Mesodermal cell (in vitro differentiated cells): ENCODE measurements around the gene HOMER3.

Experiments
- H3K27ac ChIP-seq: 2 replicates; pipeline ENCODE4 v1.7.0; 2013; ENCODE audit warnings: mild to moderate bottlenecking, low read depth, low read length, moderate library complexity; ENCODE audit not compliant: severe bottlenecking
- H3K36me3 ChIP-seq: 2 replicates; pipeline ENCODE4 v1.7.1; 2013; ENCODE audit warnings: mild to moderate bottlenecking, low read length, moderate library complexity; ENCODE audit not compliant: control insufficient read depth, insufficient read depth
- H3K4me1 ChIP-seq: one replicate; pipeline ENCODE4 v1.7.1; 2013; ENCODE audit warnings: mild to moderate bottlenecking, low read length; ENCODE audit not compliant: insufficient read depth, control insufficient read depth, poor library complexity, severe bottlenecking
- H3K4me3 ChIP-seq: 2 replicates; pipeline ENCODE4 v1.7.0; 2013; ENCODE audit warnings: low read length, control low read depth, mild to moderate bottlenecking; ENCODE audit not compliant: insufficient read depth, poor library complexity, severe bottlenecking; ENCODE audit errors: extremely low read depth
- H3K9me3 ChIP-seq: 2 replicates; pipeline ENCODE4 v1.7.1; 2013; ENCODE audit warnings: mild to moderate bottlenecking, low read length, moderate library complexity; ENCODE audit not compliant: control insufficient read depth
- WGBS, 2 experiments: methylation state at CpG; one replicate each; pipeline ENCODE4 v1.1.5; 2013; ENCODE audit warnings: missing lambda C conversion rate in 2 of 2; ENCODE audit not compliant: insufficient coverage in 2 of 2; 5-methylcytosine and 5-hydroxymethylcytosine counted together

HOMER3 gene

DNA sequence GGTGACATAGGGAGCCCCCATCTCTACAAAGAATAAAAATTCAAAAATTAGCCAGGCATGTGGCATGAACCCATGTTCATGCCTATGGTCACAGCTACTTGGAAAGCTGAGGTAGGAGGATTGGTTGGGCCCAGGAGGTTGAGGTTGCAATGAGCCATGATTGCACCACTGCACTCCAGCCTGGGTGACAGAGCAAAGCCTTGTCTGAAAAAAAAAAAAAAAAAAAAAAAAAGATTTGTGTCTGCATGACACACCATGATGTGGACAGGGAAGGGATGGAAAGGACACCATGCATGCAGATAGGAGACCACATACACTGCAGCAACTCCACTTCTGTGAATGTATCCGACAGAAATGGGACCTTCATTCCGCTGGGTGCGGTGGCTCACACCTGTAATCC is 34.0 kb upstream of the HOMER3 start:
- Histone ChIP-seq H3K9me3 (no peaks in the 10 kb centered on the region), H3K4me1 (no peaks in the 10 kb centered on the region), H3K4me3 (no peak overlapping the region), H3K36me3 (no peaks in the 10 kb centered on the region), H3K27ac (no peak overlapping the region)
- 60% methylated on average over 1 of the region's 3 CpGs; no CpG with 5 or more reads in 1 of the 2 experiments for WGBS, 2 experiments

DNA sequence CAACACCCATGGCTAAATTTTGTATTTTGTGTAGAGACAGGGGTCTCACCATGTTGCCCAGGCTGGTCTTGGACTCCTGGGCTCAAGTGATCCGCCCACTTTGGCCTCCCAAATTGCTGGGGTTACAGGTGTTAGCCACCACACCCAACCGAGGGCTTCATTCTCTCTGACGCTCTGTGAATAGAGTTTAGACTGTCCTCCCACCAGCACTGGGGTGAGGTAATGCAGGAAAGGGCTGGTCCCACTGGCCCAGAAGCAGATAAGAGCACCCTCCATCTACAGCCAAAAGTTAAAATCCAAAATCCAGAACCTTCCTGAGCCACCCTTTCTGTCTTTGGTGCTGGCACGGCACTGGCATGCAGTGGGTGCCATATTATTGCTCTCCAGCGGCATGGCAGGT is 31.8 kb upstream of the HOMER3 start:
- Histone ChIP-seq H3K4me3 (no peak overlapping the region), H3K4me1 (peaks cover under 1% of the 10 kb centered on the region), H3K27ac (no peak overlapping the region), H3K9me3 (no peaks in the 10 kb centered on the region), H3K36me3 (no peaks in the 10 kb centered on the region)
- WGBS, 2 experiments: 84 to 91% methylated on average over 3 to 4 of the region's 5 CpGs

DNA sequence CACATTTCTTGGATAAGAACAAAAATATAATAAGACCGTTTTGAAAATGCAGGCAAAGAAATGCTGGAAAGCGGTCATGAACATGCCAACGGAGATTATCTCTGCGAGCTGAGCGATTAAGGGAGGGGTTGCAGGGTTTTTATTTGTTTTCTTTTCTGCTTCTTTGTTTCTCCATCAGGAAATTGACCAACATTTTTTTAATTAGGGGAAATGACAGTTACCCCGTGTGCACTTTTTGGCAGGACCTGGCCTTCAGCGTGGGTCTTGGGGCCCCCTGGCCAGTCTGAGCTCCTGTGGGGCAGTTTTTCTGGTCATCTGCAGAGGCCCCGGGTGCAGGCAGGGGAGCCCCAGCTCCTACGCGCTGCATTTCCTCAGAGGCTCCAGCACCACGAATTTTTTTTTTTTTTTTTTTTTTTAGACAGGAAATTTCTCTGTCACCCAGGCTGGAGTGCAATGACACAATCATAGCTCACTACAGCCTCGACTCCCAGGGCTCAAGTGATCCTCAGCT is 31.3 kb upstream of the HOMER3 start:
- no peak overlapping the region for H3K27ac ChIP-seq
- no peaks in the 10 kb centered on the region for H3K36me3 ChIP-seq
- H3K9me3 ChIP-seq: no peaks in the 10 kb centered on the region
- peaks cover 5% of the 10 kb centered on the region for H3K4me1 ChIP-seq
- no peak overlapping the region for H3K4me3 ChIP-seq
- WGBS, 2 experiments: 78 to 93% methylated on average over 6 to 10 of the region's 12 CpGs

DNA sequence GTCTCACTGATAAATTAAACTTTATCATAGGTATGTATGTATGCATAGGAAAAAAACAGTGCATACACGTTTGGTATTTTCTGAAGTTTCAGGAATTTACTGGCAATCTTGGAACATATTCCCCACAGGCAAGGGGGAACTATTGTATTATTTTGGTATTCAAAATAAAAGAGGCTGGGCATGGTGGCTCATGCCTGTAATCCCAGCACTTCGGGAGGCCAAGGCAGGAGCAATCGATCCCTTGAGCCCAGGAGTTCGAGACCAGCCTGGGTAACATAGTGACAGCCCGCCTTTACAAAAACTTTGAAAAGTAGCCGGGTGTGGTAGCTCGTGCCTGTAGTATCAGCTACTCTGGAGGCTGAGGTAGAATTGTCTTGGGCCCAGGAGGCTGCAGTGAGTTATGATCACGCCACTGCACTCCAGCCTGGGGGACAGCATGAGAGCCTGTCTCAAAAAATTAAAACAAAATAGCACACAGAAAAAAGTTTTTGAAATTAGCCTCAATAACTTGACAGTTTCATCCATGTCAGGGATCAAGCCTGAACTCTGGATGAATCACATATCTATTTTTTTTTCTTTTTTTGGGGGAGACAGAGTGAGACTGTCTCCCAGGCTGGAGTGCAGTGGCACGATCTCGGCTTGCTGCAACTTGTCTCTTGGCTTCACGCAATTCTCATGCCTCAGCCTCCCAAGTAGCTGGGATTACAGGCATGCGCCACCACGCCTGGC is 29.1 kb upstream of the HOMER3 start:
- no peaks in the 10 kb centered on the region for H3K36me3 ChIP-seq
- peaks cover 6% of the 10 kb centered on the region for H3K4me1 ChIP-seq
- H3K27ac ChIP-seq: no peak overlapping the region
- no peak overlapping the region for H3K4me3 ChIP-seq
- WGBS, 2 experiments: 92% methylated on average over 8 to 10 of the region's 13 CpGs
- no peaks in the 10 kb centered on the region for H3K9me3 ChIP-seq

DNA sequence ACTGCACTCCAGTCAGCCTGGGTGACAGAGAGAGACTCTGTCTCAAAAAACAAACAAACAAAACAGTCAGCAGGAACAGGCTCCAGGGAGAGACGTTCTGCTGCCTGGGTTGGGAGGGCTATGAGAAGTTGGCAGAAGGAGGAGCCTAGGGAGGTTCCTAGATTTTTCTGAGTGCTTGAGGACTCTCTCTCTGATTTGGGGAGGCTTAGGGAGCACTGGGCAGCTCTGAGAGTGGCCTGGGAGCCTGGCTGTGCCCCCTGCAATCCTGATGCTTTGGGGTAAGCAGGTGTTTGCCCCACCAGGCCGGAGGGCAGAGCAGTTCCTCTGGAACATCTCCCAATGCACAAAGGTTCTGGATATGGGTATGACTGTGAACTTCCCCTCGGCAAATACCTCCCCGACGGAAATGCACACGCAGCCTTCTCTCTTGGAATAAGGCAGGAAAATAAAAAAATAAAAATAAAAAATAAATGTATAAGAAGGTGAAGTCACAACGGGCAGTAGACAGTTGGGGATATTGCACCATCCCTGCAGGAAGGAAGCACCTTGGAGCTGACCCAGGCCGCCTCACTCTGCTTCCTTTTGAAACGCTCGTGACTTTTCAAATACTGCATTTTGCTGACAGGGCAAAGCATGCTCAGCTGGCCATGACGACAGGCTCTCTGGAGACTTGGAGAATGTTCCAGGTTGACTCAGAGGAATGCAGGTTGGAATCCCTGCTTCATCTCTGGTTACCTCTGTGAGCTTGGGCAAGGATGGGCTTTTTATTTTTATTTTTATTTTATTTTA is 26.5 kb upstream of the HOMER3 start:
- H3K4me1 ChIP-seq: peaks cover 6% of the 10 kb centered on the region
- no peaks in the 10 kb centered on the region for H3K36me3 ChIP-seq
- no peak overlapping the region for H3K4me3 ChIP-seq
- WGBS, 2 experiments: 84 to 89% methylated on average over 7 of the region's 11 CpGs
- H3K27ac ChIP-seq: no peak overlapping the region
- H3K9me3 ChIP-seq: no peaks in the 10 kb centered on the region

DNA sequence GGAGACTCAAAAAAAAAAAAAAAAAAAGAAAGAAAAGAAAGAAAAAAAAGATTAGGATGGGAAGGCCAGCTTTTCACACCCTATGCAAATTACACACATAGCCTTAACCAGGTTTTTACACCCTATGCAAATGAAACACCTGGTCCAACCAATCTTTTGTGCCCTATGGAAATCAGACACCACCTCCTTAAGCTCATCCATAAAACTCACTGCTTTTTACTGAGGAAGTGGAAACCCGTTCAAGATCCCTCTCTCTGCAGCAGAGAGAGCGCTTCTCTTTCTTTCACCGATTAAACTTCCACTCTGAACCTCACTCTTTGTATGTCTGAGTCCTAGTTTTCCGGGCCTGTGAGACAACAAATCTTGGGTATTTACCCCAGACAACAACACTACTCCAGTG is 25.3 kb upstream of the HOMER3 start:
- Histone ChIP-seq H3K27ac (no peak overlapping the region), H3K36me3 (no peaks in the 10 kb centered on the region)
- WGBS, 2 experiments: 48 to 60% methylated on average over 4 of the region's 4 CpGs

DNA sequence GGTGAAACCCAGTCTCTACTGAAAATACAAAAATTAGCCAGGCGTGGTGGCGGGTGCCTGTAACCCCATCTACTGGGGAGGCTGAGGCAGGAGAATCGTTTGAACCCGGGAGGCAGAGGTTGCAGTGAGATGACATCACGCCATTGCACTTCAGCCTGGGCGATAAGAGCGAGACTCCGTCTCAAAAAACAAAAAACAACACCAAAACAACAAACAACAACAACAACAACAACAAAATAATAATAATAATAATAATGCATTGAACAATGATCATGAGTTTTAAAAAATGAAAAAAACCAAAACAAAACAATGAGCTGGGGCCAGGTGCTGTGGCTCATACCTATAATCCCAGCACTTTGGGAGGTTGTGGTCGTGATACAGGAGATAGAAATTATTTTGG is 23.1 kb upstream of the HOMER3 start:
- Histone ChIP-seq H3K4me1 (peaks cover 6% of the 10 kb centered on the region), H3K9me3 (no peaks in the 10 kb centered on the region), H3K36me3 (no peaks in the 10 kb centered on the region), H3K27ac (no peak overlapping the region), H3K4me3 (no peak overlapping the region)
- whole genome bisulfite sequencing, 2 experiments: 85 to 93% methylated on average over 4 of the region's 9 CpGs

More for the DNA sequence above, 25.3 kb upstream of the HOMER3 start:
- Histone ChIP-seq H3K9me3 (no peaks in the 10 kb centered on the region), H3K4me3 (no peak overlapping the region), H3K4me1 (peaks cover 6% of the 10 kb centered on the region)

DNA sequence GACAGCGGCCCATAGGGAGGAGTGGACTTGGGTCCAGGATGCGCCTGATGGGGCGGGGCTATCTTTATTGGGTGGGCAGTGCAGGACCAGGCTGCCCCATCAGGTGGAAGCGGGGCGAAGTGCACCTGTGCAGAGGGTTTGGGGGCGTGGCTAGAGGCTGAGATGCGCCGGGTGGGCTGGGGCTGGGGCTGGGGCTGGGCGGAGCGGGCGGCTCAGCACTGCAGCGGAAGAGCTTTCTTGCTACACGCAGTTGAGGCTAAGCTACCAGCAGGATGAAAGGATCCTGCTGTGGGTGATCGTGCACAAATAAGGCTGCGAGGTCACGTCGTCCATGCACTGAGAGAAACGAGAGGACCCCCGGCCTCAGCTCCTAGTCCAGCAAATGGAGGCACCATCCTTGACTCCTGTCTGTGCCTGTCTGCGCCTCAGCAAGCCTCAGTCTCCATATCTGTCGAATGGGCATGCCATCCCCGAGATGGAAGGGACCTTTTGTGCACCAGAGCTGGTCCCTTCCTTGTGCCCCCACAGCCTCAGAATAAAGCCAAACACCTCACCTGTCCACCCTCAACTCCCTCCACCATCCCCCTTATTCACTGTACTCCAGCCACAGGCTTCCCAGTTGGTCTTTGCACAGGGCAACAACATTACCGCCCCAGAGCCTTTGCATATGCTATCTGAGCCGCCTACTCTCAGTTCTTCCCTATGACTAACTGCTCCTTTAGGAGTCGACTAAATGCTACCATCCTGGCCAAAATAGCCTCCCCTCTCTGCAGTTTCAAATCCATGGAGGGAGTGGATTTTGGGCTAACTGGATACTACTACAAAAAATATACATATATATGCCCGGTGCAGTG is 21.0 kb upstream of the HOMER3 start:
- no peaks in the 10 kb centered on the region for H3K36me3 ChIP-seq
- 24 to 29% methylated on average over 20 to 25 of the region's 26 CpGs for WGBS, 2 experiments
- H3K4me1 ChIP-seq: no peaks in the 10 kb centered on the region
- no peaks in the 10 kb centered on the region for H3K9me3 ChIP-seq
- H3K27ac ChIP-seq: no peak overlapping the region
- H3K4me3 ChIP-seq: no peak overlapping the region

DNA sequence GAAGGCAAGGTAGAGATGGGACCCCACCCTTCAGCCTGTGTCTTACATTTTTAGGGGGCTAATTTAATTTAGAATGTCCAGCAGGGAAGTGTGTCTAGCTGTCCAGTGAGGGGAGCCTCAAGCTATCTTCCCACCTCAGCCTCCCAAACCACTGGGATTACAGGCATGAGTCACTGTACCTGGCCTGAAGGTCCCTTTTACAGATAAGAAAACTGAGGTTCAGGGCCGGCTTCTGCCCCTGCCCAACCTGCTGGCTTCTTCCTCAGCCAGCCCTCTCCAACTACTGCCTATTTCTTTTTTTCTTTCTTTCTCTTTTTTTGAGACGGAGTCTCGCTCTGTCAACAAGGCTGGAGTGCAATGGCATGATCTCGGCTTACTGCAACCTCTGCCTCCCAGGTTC is 19.4 kb upstream of the HOMER3 start:
- 84 to 91% methylated on average over 3 to 4 of the region's 4 CpGs for WGBS, 2 experiments
- Histone ChIP-seq H3K4me3 (no peak overlapping the region), H3K27ac (no peak overlapping the region), H3K9me3 (no peaks in the 10 kb centered on the region), H3K36me3 (no peaks in the 10 kb centered on the region), H3K4me1 (no peaks in the 10 kb centered on the region)

DNA sequence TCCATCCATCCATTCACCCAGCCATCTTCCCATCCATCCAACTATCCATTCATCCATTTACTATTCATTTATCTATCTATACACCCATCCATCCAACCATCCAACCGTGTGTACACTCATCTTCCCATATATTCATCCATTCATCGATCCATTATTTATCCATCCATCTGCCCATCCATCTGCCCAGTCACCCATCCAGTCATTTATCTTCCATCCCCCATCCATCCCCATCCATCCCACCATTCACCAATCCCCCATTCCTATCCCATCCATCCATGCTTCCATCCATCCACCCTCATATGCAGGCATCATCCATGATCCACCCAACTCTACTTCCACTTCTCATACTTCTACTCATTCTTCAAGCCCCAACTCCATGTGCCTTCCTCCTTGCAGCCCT is 14.0 kb upstream of the HOMER3 start:
- H3K36me3 ChIP-seq: no peaks in the 10 kb centered on the region
- WGBS, 2 experiments: 89 to 92% methylated on average over 2 of the region's 2 CpGs
- no peak overlapping the region for H3K27ac ChIP-seq
- H3K4me3 ChIP-seq: no peak overlapping the region
- H3K9me3 ChIP-seq: no peaks in the 10 kb centered on the region
- no peaks in the 10 kb centered on the region for H3K4me1 ChIP-seq
